ENCODE results near the gene ACOX3. TPM values are rescaled to one million over a fixed set of nuclear protein-coding genes. Genes with fewer than 3 reads are reported as not detected.
A peak's percentile ranks its signal among the peaks of the same experiment; 100 is the strongest.

Gene ACOX3
- total and polyA plus RNA-seq, 8 donors: 13.5 to 45.5 (median 32.8) TPM

DNA sequence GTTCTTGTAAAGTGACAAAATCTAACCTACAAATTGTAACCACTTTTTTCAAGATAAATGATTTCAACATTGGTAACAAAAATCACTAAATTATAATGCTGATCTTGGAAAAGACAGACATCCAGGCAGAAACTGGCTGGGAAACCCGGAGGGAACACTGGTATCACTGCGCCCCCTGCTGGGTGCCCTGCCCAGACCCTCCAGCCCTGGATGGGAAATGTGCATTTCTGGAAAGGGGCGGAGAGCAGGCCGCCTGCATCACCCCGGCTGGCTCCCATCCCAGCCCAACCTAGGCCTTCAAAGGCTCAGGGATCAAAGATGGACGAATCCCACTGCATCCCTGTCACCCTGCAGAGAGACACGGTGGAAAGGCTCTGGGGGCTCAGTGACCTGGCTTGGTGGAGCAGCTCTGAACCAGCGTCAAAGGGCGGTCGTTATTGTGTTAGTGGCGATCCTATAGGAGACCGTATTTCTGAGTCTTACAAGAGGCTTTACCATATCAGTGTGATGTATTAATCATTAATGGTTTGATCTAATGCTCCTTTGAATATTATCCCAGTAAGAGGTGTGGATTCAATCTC is 37.3 kb downstream of the ACOX3 start:
- peak; percentile 78 to 90 for DNase-seq
- no peak for TF ChIP-seq EP300 (IDR thresholded peaks at IDR 0.05)
- TF ChIP-seq, protein P1, sequence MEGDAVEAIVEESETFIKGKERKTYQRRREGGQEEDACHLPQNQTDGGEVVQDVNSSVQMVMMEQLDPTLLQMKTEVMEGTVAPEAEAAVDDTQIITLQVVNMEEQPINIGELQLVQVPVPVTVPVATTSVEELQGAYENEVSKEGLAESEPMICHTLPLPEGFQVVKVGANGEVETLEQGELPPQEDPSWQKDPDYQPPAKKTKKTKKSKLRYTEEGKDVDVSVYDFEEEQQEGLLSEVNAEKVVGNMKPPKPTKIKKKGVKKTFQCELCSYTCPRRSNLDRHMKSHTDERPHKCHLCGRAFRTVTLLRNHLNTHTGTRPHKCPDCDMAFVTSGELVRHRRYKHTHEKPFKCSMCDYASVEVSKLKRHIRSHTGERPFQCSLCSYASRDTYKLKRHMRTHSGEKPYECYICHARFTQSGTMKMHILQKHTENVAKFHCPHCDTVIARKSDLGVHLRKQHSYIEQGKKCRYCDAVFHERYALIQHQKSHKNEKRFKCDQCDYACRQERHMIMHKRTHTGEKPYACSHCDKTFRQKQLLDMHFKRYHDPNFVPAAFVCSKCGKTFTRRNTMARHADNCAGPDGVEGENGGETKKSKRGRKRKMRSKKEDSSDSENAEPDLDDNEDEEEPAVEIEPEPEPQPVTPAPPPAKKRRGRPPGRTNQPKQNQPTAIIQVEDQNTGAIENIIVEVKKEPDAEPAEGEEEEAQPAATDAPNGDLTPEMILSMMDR (IDR thresholded peaks at IDR 0.05): peak in 5 of 7 experiments; percentile 69 to 87 (median 85)
- TF ChIP-seq POLR2AphosphoS5 (IDR thresholded peaks at IDR 0.05): peak in 2 of 3 donors; percentile 31 to 68
- intact Hi-C loops (cut with DNase I; ENCODE audit: low total_unique reads): no loop called here
- no peak overlapping the region for H3K4me3 ChIP-seq
- 41 to 45% (median 45%) methylated on average over 10 to 12 of the region's 12 CpGs for WGBS, 5 donors
- peaks cover 0 to 32% (median 10%) of the 10 kb centered on the region in 4 donors for H3K4me1 ChIP-seq
- no peaks in the 10 kb centered on the region for H3K27me3 ChIP-seq
- H3K27ac ChIP-seq: peak overlapping the region in 4 of 5 donors; percentile 15 to 69 (median 54)
- H3K9me3 ChIP-seq: no peaks in the 10 kb centered on the region
- peaks cover 27 to 82% (median 72%) of the 10 kb centered on the region in 4 donors for H3K36me3 ChIP-seq

DNA sequence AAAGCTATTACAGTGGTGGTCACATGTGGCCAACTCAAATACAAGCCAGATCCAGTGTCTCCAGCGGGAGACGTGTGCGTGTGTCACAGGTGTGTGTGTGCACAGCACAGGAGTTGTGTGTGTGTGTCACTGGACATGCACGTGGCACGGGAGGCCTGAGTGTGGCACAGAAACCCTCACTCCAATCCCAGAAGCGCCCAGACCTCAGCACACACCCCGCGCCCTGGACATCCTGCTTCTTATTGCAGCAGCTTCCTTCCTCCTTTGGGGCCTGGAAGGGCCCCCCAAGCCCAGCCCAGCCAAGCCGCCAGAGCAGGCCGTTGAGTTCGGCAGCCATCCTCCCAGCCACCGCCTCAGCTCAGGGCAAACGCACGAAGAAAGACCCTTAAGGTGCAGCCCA is 37.9 kb downstream of the ACOX3 start:
- TF ChIP-seq EP300 (IDR thresholded peaks at IDR 0.05) (no peak), POLR2AphosphoS5 (IDR thresholded peaks at IDR 0.05) (no peak), POLR2A (IDR thresholded peaks at IDR 0.05) (no peak)
- TF ChIP-seq, protein P1 (IDR thresholded peaks at IDR 0.05): no peak
- Histone ChIP-seq H3K27ac (peak overlapping the region in 4 of 5 donors; percentile 15 to 69 (median 54)), H3K9me3 (no peaks in the 10 kb centered on the region), H3K4me1 (peaks cover 0 to 31% (median 10%) of the 10 kb centered on the region in 4 donors), H3K27me3 (no peaks in the 10 kb centered on the region), H3K4me3 (no peak overlapping the region), H3K36me3 (peaks cover 27 to 82% (median 72%) of the 10 kb centered on the region in 4 donors)
- WGBS, 5 donors: 66 to 87% (median 83%) methylated on average over 14 of the region's 14 CpGs
- intact Hi-C loops (cut with DNase I; ENCODE audit: low total_unique reads): no loop called here
- no peak for DNase-seq

DNA sequence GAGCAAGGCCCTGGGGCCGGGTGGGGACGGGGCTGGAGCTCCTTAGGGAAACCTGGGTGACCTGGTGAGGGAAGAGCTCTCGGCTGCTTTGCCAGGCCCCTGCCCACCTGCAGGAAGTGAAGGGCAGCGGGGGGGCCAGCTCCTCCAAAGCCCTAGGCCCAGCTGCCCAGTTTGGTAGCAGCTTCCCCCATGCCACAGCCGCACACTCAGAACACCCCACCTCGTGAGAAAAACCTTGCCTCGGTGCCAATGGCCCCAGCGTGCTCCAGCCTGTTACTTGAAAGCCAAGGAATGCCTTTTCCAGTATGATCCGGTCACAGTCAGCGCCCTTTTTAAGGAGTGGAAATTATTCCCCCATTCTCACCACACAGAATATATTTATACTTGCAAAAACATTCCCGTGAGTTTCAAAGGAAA is 38.3 kb downstream of the ACOX3 start:
- 70 to 94% (median 73%) methylated on average over 11 of the region's 11 CpGs for WGBS, 5 donors
- Histone ChIP-seq H3K4me3 (no peak overlapping the region), H3K9me3 (no peaks in the 10 kb centered on the region), H3K4me1 (peaks cover 0 to 31% (median 10%) of the 10 kb centered on the region in 4 donors), H3K36me3 (peaks cover 27 to 82% (median 73%) of the 10 kb centered on the region in 4 donors), H3K27me3 (no peaks in the 10 kb centered on the region), H3K27ac (peak overlapping the region in 4 of 5 donors; percentile 15 to 69 (median 54))
- DNase-seq: no peak
- peak in 1 of 3 donors; percentile 38 for TF ChIP-seq POLR2AphosphoS5 (IDR thresholded peaks at IDR 0.05)
- TF ChIP-seq, protein P1 (IDR thresholded peaks at IDR 0.05): no peak
- intact Hi-C loops (cut with DNase I; ENCODE audit: low total_unique reads): no loop called here

DNA sequence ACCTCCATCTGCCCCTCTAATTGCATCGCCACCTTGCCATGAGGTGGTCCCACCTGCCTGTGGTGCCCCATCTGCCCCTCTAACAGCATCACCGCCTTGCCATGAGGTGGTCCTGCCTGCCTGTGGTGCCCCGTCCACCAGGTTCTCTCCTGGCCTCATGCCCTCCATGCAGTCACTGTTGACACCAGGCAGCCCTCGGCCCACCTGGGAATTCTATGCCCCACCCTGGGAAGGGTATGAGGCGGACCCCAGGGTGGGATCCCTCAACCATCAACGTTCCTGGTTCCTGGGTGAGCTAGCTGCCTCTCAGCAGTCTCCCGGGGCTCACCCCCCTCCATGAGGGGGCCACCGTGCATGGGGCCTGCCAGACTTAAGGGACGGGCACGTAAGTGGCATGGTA is 38.9 kb downstream of the ACOX3 start:
- peaks cover 27 to 82% (median 75%) of the 10 kb centered on the region in 4 donors for H3K36me3 ChIP-seq
- intact Hi-C loops (cut with DNase I; ENCODE audit: low total_unique reads): no loop called here
- H3K4me3 ChIP-seq: no peak overlapping the region
- no peaks in the 10 kb centered on the region for H3K27me3 ChIP-seq
- H3K9me3 ChIP-seq: no peaks in the 10 kb centered on the region
- H3K27ac ChIP-seq: peak overlapping the region in 3 of 5 donors; percentile 15 to 69 (median 50)
- no peak for DNase-seq
- WGBS, 5 donors: 89 to 94% (median 92%) methylated on average over 7 to 10 of the region's 10 CpGs
- TF ChIP-seq EP300 (IDR thresholded peaks at IDR 0.05) (no peak), POLR2AphosphoS5 (IDR thresholded peaks at IDR 0.05) (no peak), POLR2A (IDR thresholded peaks at IDR 0.05) (no peak)
- TF ChIP-seq, protein P1 (IDR thresholded peaks at IDR 0.05): no peak
- peaks cover 0 to 31% (median 10%) of the 10 kb centered on the region in 4 donors for H3K4me1 ChIP-seq

All from stomach (tissue), 9 donors.